OCI-LY7 (cell line): Measurements from ENCODE around the gene GNL1. TPM values are rescaled to one million over a fixed set of nuclear protein-coding genes. Genes with fewer than 3 reads are reported as not detected.

ENCODE experiments used
- BruUV-seq: library from RNA; stranded (reverse); fragments of 400-500 nt; replicated peaks from 2 replicates; lab custom pipeline; 2021; lab: Mats Ljungman, UMichigan
- CTCF ChIA-PET: fragments of 300-600 bp; sonication (Branson Sonifier 250); formaldehyde crosslinking; loops from one replicate; lab custom pipeline; 2022; ENCODE audit warnings: antibody characterized with exemption; ENCODE audit not compliant: unreplicated experiment; lab: Charles Lee
- POLR2A ChIA-PET: fragments of 300-600 bp; sonication (Branson Sonifier 250); formaldehyde crosslinking; loops from one replicate; lab custom pipeline; 2022; ENCODE audit warnings: antibody characterized with exemption; lab: Charles Lee
- DNase-seq: peaks from one replicate; pipeline ENCODE4 v3.0.0-alpha.2; 2015; ENCODE audit warnings: low spot score
- H2AFZ ChIP-seq: fragments of 200-600 bp; sonication (generic), shearing (Covaris generic); 2 replicates; pipeline ENCODE4 v1.6.1; 2014; ENCODE audit warnings: mild to moderate bottlenecking, antibody characterized with exemption, low read length, moderate library complexity
- H3K27ac ChIP-seq: fragments of 200-600 bp; sonication (generic); 2 replicates; pipeline ENCODE4 v1.5.1; 2014; ENCODE audit warnings: mixed run types, low read depth, mild to moderate bottlenecking, moderate library complexity, low read length, inconsistent platforms; ENCODE audit not compliant: poor library complexity, severe bottlenecking
- H3K36me3 ChIP-seq: fragments of 200-600 bp; sonication (generic); 2 replicates; pipeline ENCODE4 v1.6.1; 2014; ENCODE audit warnings: mild to moderate bottlenecking, antibody characterized with exemption, low read length, moderate library complexity, mixed read lengths; ENCODE audit not compliant: insufficient read depth
- H3K4me1 ChIP-seq: fragments of 200-600 bp; sonication (generic); 2 replicates; pipeline ENCODE4 v1.5.1; 2014; ENCODE audit warnings: mild to moderate bottlenecking, low read length; ENCODE audit not compliant: insufficient read depth, poor library complexity, severe bottlenecking
- H3K4me2 ChIP-seq: fragments of 200-600 bp; sonication (generic); 2 replicates; pipeline ENCODE4 v1.6.1; 2014; ENCODE audit warnings: mild to moderate bottlenecking, low read length
- H3K4me3 ChIP-seq: fragments of 200-600 bp; sonication (generic); 2 replicates; pipeline ENCODE4 v1.5.1; 2014; ENCODE audit warnings: mild to moderate bottlenecking, low read depth, low read length; ENCODE audit not compliant: poor library complexity, severe bottlenecking
- H3K79me2 ChIP-seq: fragments of 200-600 bp; sonication (generic); 2 replicates; pipeline ENCODE4 v1.6.1; 2016; ENCODE audit warnings: low read depth, mild to moderate bottlenecking, low read length, moderate library complexity, mixed read lengths; ENCODE audit not compliant: insufficient read depth
- H3K9me2 ChIP-seq: fragments of 200-600 bp; sonication (generic); 2 replicates; pipeline ENCODE4 v1.6.1; 2016; ENCODE audit warnings: mild to moderate bottlenecking, low read length, mixed read lengths; ENCODE audit not compliant: insufficient read depth
- H3K9me3 ChIP-seq: fragments of 200-600 bp; sonication (generic); 2 replicates; pipeline ENCODE4 v1.6.1; 2014; ENCODE audit warnings: mild to moderate bottlenecking, mixed run types, low read length, mixed read lengths
- H4K20me1 ChIP-seq: fragments of 200-600 bp; sonication (generic); 2 replicates; pipeline ENCODE4 v1.6.1; 2014; ENCODE audit warnings: mild to moderate bottlenecking, antibody characterized with exemption, low read length, moderate library complexity, mixed read lengths; ENCODE audit not compliant: insufficient read depth
- EZH2phosphoT487 ChIP-seq: fragments of 200-600 bp; sonication (generic); IDR thresholded peaks from 2 replicates; pipeline ENCODE4 v1.6.1; 2018; ENCODE audit warnings: low read depth, borderline replicate concordance, mild to moderate bottlenecking, mixed run types, antibody characterized with exemption, low read length, moderate library complexity, mixed read lengths
- intact Hi-C: fragments of 100-400 bp; cut with micrococcal nuclease; formaldehyde crosslinking; loops from one replicate; pipeline ENCODE4 v1.10.0; 2022; ENCODE audit not compliant: unreplicated experiment
- total RNA-seq, 2 experiments: library from RNA; depleted of rRNA in 1 of 2; stranded (reverse); fragments of >200 nt in 1 of 2; shearing (Covaris generic) in 1 of 2; gene quantifications; 2 replicates each; pipeline ENCODE4 v1.2.3, GENCODE V29; 2014 to 2022
- TF ChIP-seq, protein P1 (sequence below): fragments of 200-600 bp; sonication (generic); conservative IDR thresholded peaks from 2 replicates; pipeline ENCODE4 v1.5.1; 2014; ENCODE audit warnings: mild to moderate bottlenecking, antibody characterized with exemption, low read length, moderate library complexity, mixed read lengths

GNL1 gene
- total RNA-seq, 2 experiments from 2014 or later = 66.4 to 114 TPM

DNA sequence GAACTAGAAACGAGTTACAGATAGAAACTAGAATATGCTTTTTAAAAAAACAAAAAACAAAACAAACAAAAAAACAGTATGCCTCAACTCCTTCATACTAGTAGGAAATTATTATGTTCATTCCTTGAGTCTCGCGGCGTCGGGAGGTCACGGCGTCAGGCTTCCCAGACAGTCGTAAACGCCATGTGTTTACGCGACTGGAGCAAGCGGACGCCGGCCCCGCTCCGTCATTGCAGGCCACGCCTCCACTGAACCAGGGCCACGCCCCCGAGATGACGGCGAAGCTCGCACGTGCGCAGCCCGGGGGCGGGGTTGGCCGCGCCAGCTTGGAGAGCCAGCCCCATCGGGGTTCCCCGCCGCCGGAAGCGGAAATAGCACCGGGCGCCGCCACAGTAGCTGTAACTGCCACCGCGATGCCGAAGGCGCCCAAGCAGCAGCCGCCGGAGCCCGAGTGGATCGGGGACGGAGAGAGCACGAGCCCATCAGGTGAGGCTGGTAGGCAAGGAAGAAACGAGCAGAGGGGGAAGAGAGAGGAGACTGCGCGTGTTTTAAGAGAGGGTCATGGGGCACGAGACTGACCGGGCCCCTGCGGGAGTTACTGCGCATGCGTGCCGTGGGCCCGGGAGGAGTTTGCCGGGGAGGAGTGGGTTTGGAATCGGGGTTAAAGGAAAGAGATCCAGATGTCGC lies 14.9 kb upstream of the GNL1 start, which contains the start of gene ABCF1:
TSS of gene ABCF1 (plus strand) at position 368 of the 687 bp plus-strand sequence. CDS start at position 414, 46 bp downstream.
- peak within 1 kb of the TSS; percentile 93 for H3K4me2 ChIP-seq
- H2AFZ ChIP-seq = peak within 1 kb of the TSS; percentile 72
- BruUV-seq = no TSS peak
- no peaks in the 10 kb centered on the region for H3K9me3 ChIP-seq
- H3K27ac ChIP-seq = peak within 1 kb of the TSS; percentile 74
- CTCF ChIA-PET = no interaction called here
- H3K36me3 ChIP-seq = peaks cover 33% of the 10 kb centered on the region
- H3K4me3 ChIP-seq = peak within 1 kb of the TSS; percentile 93
- peaks cover 28% of the 10 kb centered on the region for H4K20me1 ChIP-seq
- H3K4me1 ChIP-seq = peaks cover 40% of the 10 kb centered on the region
- peaks cover 48% of the 10 kb centered on the region for H3K79me2 ChIP-seq
- no peaks in the 10 kb centered on the region for H3K9me2 ChIP-seq
- no peak for TF ChIP-seq EZH2phosphoT487
- TF ChIP-seq, protein P1, sequence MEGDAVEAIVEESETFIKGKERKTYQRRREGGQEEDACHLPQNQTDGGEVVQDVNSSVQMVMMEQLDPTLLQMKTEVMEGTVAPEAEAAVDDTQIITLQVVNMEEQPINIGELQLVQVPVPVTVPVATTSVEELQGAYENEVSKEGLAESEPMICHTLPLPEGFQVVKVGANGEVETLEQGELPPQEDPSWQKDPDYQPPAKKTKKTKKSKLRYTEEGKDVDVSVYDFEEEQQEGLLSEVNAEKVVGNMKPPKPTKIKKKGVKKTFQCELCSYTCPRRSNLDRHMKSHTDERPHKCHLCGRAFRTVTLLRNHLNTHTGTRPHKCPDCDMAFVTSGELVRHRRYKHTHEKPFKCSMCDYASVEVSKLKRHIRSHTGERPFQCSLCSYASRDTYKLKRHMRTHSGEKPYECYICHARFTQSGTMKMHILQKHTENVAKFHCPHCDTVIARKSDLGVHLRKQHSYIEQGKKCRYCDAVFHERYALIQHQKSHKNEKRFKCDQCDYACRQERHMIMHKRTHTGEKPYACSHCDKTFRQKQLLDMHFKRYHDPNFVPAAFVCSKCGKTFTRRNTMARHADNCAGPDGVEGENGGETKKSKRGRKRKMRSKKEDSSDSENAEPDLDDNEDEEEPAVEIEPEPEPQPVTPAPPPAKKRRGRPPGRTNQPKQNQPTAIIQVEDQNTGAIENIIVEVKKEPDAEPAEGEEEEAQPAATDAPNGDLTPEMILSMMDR = no peak
- DNase-seq = peak; percentile 99
- intact Hi-C loops = loop anchor here (2.0 kb wide), 2 partner anchors 14 to 46 kb away; partner anchors contain the start of genes GNL1, MRPS18B, PPP1R10 and PRR3
- POLR2A ChIA-PET = interaction anchor here (0.7 to 2.3 kb wide), 5 partner anchors 13 to 148 kb away, joined by 3 to 11 read pairs (median 7); partner anchors contain the start of gene PRR3

DNA sequence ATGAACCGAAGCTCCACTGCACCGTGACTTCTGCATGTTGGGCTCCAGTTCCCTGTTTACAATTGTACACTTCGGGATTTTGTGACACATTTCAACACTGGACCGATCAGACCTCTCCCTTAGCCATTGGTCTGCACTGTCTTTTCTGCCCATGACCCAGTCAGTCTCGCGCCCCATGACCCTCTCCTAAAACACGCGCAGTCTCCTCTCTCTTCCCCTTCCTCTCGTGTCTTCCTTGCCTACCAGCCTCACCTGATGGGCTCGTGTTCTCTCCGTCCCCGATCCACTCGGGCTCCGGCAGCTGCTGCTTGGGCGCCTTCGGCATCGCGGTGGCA lies 14.4 kb upstream of the GNL1 start:
- no peaks in the 10 kb centered on the region for H3K9me2 ChIP-seq
- H3K36me3 ChIP-seq = peaks cover 30% of the 10 kb centered on the region
- H3K9me3 ChIP-seq = no peaks in the 10 kb centered on the region
- TSS peak; percentile 89 for BruUV-seq
- intact Hi-C loops = loop anchor here (2.0 kb wide), 2 partner anchors 14 to 46 kb away; partner anchors contain the start of genes GNL1, MRPS18B, PPP1R10 and PRR3
- peaks cover 40% of the 10 kb centered on the region for H3K4me1 ChIP-seq
- TF ChIP-seq, protein P1 = no peak
- no peak for TF ChIP-seq EZH2phosphoT487
- peak overlapping the region; percentile 72 for H2AFZ ChIP-seq
- H4K20me1 ChIP-seq = peaks cover 28% of the 10 kb centered on the region
- ChIA-PET CTCF (no interaction called here), POLR2A (interaction anchor here (1.4 to 2.3 kb wide), 4 partner anchors 12 to 148 kb away, joined by 3 to 11 read pairs (median 8); partner anchors contain the start of gene PRR3)
- peaks cover 43% of the 10 kb centered on the region for H3K79me2 ChIP-seq
- H3K4me2 ChIP-seq = peak overlapping the region; percentile 77
- H3K4me3 ChIP-seq = peak overlapping the region; percentile 93
- DNase-seq = no peak
- H3K27ac ChIP-seq = no peak overlapping the region

DNA sequence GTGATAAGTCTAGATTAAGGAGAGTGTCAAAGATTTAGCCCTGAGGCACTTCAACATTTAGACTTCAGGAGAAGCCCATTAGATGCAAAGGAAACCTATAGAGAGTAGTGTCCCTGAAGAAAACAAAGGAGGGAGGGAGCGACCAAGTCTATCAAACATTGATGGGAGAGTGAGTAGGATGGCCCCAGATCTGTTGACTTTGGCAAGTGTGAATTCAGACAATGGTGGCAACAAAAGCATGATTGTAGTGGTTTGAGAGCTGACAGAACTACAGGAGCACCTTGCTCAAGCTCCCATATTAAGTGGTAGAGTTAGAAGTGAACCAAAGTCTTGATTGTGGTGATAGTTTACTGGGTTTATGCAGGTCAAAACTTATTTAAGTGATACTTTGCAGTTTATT lies 14.0 kb upstream of the GNL1 start:
- BruUV-seq = no TSS peak
- CTCF ChIA-PET = no interaction called here
- Histone ChIP-seq H3K4me3 (peak overlapping the region; percentile 93), H3K36me3 (peaks cover 26% of the 10 kb centered on the region), H4K20me1 (peaks cover 28% of the 10 kb centered on the region), H3K4me1 (peaks cover 40% of the 10 kb centered on the region), H3K9me3 (no peaks in the 10 kb centered on the region), H2AFZ (peak overlapping the region; percentile 72; the same call in 1 of the 2 replicates), H3K27ac (no peak overlapping the region), H3K4me2 (peak overlapping the region; percentile 77), H3K79me2 (peaks cover 39% of the 10 kb centered on the region), H3K9me2 (no peaks in the 10 kb centered on the region)
- intact Hi-C loops = loop anchor here (2.0 kb wide), 2 partner anchors 13 to 47 kb away; partner anchors contain the start of genes GNL1, MRPS18B, PPP1R10 and PRR3
- POLR2A ChIA-PET = interaction anchor here (0.5 to 2.3 kb wide), 5 partner anchors 12 to 149 kb away, joined by 3 to 11 read pairs (median 7); partner anchors contain the start of gene PRR3
- TF ChIP-seq EZH2phosphoT487 = no peak
- TF ChIP-seq, protein P1 = no peak
- DNase-seq = no peak
